ENCODE results near the gene FAHD1. TPM values are rescaled to one million over a fixed set of nuclear protein-coding genes. Genes with fewer than 3 reads are reported as not detected.
A peak's percentile ranks its signal among the peaks of the same experiment; 100 is the strongest.

The FAHD1 gene
- total and polyA plus RNA-seq, 7 donors: 27.7 to 137 (median 35.0) TPM

- Histone ChIP-seq H3K27me3 (no peaks in the 10 kb centered on the region), H3K27ac (peak within 1 kb of the TSS; percentile 80 to 97 (median 90)), H3K4me3 (peak within 1 kb of the TSS; percentile 66 to 96 (median 90)), H3K9me3 (no peaks in the 10 kb centered on the region), H3K36me3 (peaks cover 0 to 58% (median 33%) of the 10 kb centered on the region in 4 donors), H3K4me1 (peaks cover 0 to 48% (median 40%) of the 10 kb centered on the region in 4 donors)
- peak; percentile 100 for DNase-seq
- WGBS, 2 donors: 0% methylated on average over 102 of the region's 102 CpGs
- TF ChIP-seq POLR2AphosphoS5 (IDR thresholded peaks at IDR 0.05): peak; percentile 74 to 83 (median 80)
- TF ChIP-seq CTCF (IDR thresholded peaks at IDR 0.05): no peak
- TF ChIP-seq EP300 (IDR thresholded peaks at IDR 0.05): no peak
- TF ChIP-seq POLR2A (IDR thresholded peaks at IDR 0.05): no peak
- intact Hi-C loops (cut with DNase I): no loop called here
Measured at GRCh38 chr16:1782408-1783264, 44.4 kb upstream of the FAHD1 start, which contains the start of the genes NUBP2 and SPSB3. Gene NUBP2, plus strand, starts transcription at chr16:1782960. Its CDS starts 61 bp downstream, at chr16:1783021. Gene SPSB3, minus strand, starts transcription at chr16:1782571. Its CDS starts 1,088 bp downstream, at chr16:1781483.

GRCh38 chr16:1784977-1785845 lies 41.8 kb upstream of the FAHD1 start:
- Histone ChIP-seq H3K27me3 (no peaks in the 10 kb centered on the region), H3K9me3 (no peaks in the 10 kb centered on the region), H3K27ac (no peak overlapping the region), H3K4me1 (peaks cover 0 to 41% (median 37%) of the 10 kb centered on the region in 4 donors), H3K36me3 (peaks cover 0 to 57% (median 36%) of the 10 kb centered on the region in 4 donors), H3K4me3 (no peak overlapping the region)
- no peak for DNase-seq
- TF ChIP-seq EP300 (IDR thresholded peaks at IDR 0.05): no peak
- no peak for TF ChIP-seq POLR2A (IDR thresholded peaks at IDR 0.05)
- TF ChIP-seq POLR2AphosphoS5 (IDR thresholded peaks at IDR 0.05): no peak
- no peak for TF ChIP-seq CTCF (IDR thresholded peaks at IDR 0.05)
- WGBS, 2 donors: 90 to 93% methylated on average over 26 of the region's 26 CpGs
- intact Hi-C loops (cut with DNase I): no loop called here

- Histone ChIP-seq H3K27me3 (no peaks in the 10 kb centered on the region), H3K4me1 (peaks cover 0 to 39% (median 31%) of the 10 kb centered on the region in 4 donors), H3K27ac (no peak overlapping the region), H3K4me3 (no peak overlapping the region), H3K36me3 (peaks cover 0 to 55% (median 32%) of the 10 kb centered on the region in 4 donors), H3K9me3 (no peaks in the 10 kb centered on the region)
- 91 to 92% methylated on average over 14 of the region's 14 CpGs for WGBS, 2 donors
- intact Hi-C loops (cut with DNase I): no loop called here
- TF ChIP-seq POLR2A (IDR thresholded peaks at IDR 0.05): no peak
- no peak for TF ChIP-seq POLR2AphosphoS5 (IDR thresholded peaks at IDR 0.05)
- no peak for DNase-seq
Measured at GRCh38 chr16:1785846-1786170, 41.2 kb upstream of the FAHD1 start.

GRCh38 chr16:1786242-1787055 lies 40.6 kb upstream of the FAHD1 start:
- Histone ChIP-seq H3K9me3 (no peaks in the 10 kb centered on the region), H3K27me3 (no peaks in the 10 kb centered on the region), H3K36me3 (peaks cover 0 to 54% (median 32%) of the 10 kb centered on the region in 4 donors), H3K4me3 (no peak overlapping the region), H3K4me1 (peaks cover 0 to 32% (median 25%) of the 10 kb centered on the region in 4 donors), H3K27ac (no peak overlapping the region)
- intact Hi-C loops (cut with DNase I): no loop called here
- TF ChIP-seq EP300 (IDR thresholded peaks at IDR 0.05): no peak
- no peak for TF ChIP-seq POLR2AphosphoS5 (IDR thresholded peaks at IDR 0.05)
- TF ChIP-seq POLR2A (IDR thresholded peaks at IDR 0.05): no peak
- TF ChIP-seq CTCF (IDR thresholded peaks at IDR 0.05): no peak
- no peak for DNase-seq
- 88 to 89% methylated on average over 51 of the region's 51 CpGs for WGBS, 2 donors
